Activated T-cell treated with anti-CD3 and anti-CD28 coated beads, Interleukin-2, amount 50 U/mL, for 72 hours (primary cell): ENCODE measurements around the gene FGF14. TPM values are rescaled to one million over a fixed set of nuclear protein-coding genes. Genes with fewer than 3 reads are reported as not detected.

ENCODE experiments used
- ATAC-seq, 2 donors: fragments of 150-1000 bp; cut with Tn5 transposase; replicated peaks in 1 of 2; 2 replicates each; pipeline ENCODE4 v1.10.0; 2021; ENCODE audit warnings: moderate library complexity in 2 of 2, mild to moderate bottlenecking in 1 of 2
- DNase-seq, 2 donors: peaks; one replicate each; pipeline ENCODE4 v3.0.0; 2021 to 2022; ENCODE audit warnings: mixed read lengths in 1 of 2
- H3K27ac Mint-ChIP-seq: one replicate; pipeline ENCODE4 v1.8.0; 2022; ENCODE audit warnings: mild to moderate bottlenecking, moderate library complexity, mixed read lengths
- H3K27me3 Mint-ChIP-seq: one replicate; pipeline ENCODE4 v1.8.0; 2022; ENCODE audit warnings: low read depth, mixed read lengths
- H3K36me3 Mint-ChIP-seq, 2 donors: one replicate each; pipeline ENCODE4 v1.8.0; 2022; ENCODE audit warnings: mixed read lengths in 2 of 2, mild to moderate bottlenecking in 1 of 2; ENCODE audit not compliant: insufficient read depth in 2 of 2
- H3K4me1 Mint-ChIP-seq: one replicate; pipeline ENCODE4 v1.8.0; 2022; ENCODE audit warnings: low read depth, mixed read lengths
- H3K4me3 Mint-ChIP-seq, 2 donors: one replicate each; pipeline ENCODE4 v1.8.0; 2022; ENCODE audit warnings: mild to moderate bottlenecking in 2 of 2, mixed read lengths in 2 of 2, moderate library complexity in 2 of 2
- H3K9me3 Mint-ChIP-seq, 2 donors: one replicate each; pipeline ENCODE4 v1.8.0; 2022; ENCODE audit warnings: mixed read lengths in 2 of 2
- total RNA-seq, 2 donors: library from RNA; stranded (reverse); gene quantifications; one replicate each; pipeline ENCODE4 v1.2.3, GENCODE V29; 2022

FGF14 gene
- total RNA-seq, 2 donors from 2014 or later: 0.23 TPM; not detected in 1

- peaks cover 1 to 5% of the 10 kb centered on the region in 2 donors for H3K9me3 Mint-ChIP-seq
- peak; percentile 91 for ATAC-seq
- H3K36me3 Mint-ChIP-seq: peaks cover 0 to 1% of the 10 kb centered on the region in 2 donors
- peak; percentile 97 for DNase-seq
- peak overlapping the region; percentile 82 for H3K27ac Mint-ChIP-seq
- peak overlapping the region; percentile 89 to 94 for H3K4me3 Mint-ChIP-seq
- peaks cover 27% of the 10 kb centered on the region for H3K27me3 Mint-ChIP-seq
- peaks cover 28% of the 10 kb centered on the region for H3K4me1 Mint-ChIP-seq
Measured at GRCh38 chr13:102394158-102395053, 7.4 kb downstream of the FGF14 start.

- ATAC-seq (peak; percentile 47 to 63), DNase-seq (peak; percentile 19 to 43)
- Mint-ChIP-seq H3K36me3 (peaks cover 0 to 1% of the 10 kb centered on the region in 2 donors), H3K4me1 (peaks cover 24% of the 10 kb centered on the region), H3K27ac (no peak overlapping the region), H3K4me3 (peak overlapping the region; percentile 33 to 89), H3K9me3 (peaks cover 1 to 5% of the 10 kb centered on the region in 2 donors), H3K27me3 (peaks cover 27% of the 10 kb centered on the region)
Measured at GRCh38 chr13:102392481-102393209, 9.2 kb downstream of the FGF14 start.

- Mint-ChIP-seq H3K4me1 (no peaks in the 10 kb centered on the region), H3K27ac (no peak overlapping the region), H3K36me3 (no peaks in the 10 kb centered on the region), H3K27me3 (peaks cover 20% of the 10 kb centered on the region), H3K9me3 (no peaks in the 10 kb centered on the region), H3K4me3 (no peak overlapping the region)
- ATAC-seq: no peak
- DNase-seq: no peak
Measured at GRCh38 chr13:102386461-102386860, 15.4 kb downstream of the FGF14 start.

GRCh38 chr13:102380012-102380411 lies 21.8 kb downstream of the FGF14 start:
- Mint-ChIP-seq H3K4me3 (no peak overlapping the region), H3K27ac (no peak overlapping the region), H3K36me3 (no peaks in the 10 kb centered on the region), H3K4me1 (no peaks in the 10 kb centered on the region), H3K27me3 (peaks cover 10% of the 10 kb centered on the region), H3K9me3 (no peaks in the 10 kb centered on the region)
- ATAC-seq: no peak
- DNase-seq: no peak

- DNase-seq (no peak), ATAC-seq (no peak)
- no peak overlapping the region for H3K4me3 Mint-ChIP-seq
- H3K27ac Mint-ChIP-seq: no peak overlapping the region
- no peaks in the 10 kb centered on the region for H3K4me1 Mint-ChIP-seq
- H3K27me3 Mint-ChIP-seq: peaks cover 4% of the 10 kb centered on the region
- H3K9me3 Mint-ChIP-seq: no peaks in the 10 kb centered on the region
- no peaks in the 10 kb centered on the region for H3K36me3 Mint-ChIP-seq
Measured at GRCh38 chr13:102376318-102376717, 25.5 kb downstream of the FGF14 start.

- H3K36me3 Mint-ChIP-seq: no peaks in the 10 kb centered on the region
- no peaks in the 10 kb centered on the region for H3K27me3 Mint-ChIP-seq
- no peaks in the 10 kb centered on the region for H3K4me1 Mint-ChIP-seq
- ATAC-seq (no peak), DNase-seq (no peak)
- no peaks in the 10 kb centered on the region for H3K9me3 Mint-ChIP-seq
- no peak overlapping the region for H3K4me3 Mint-ChIP-seq
- no peak overlapping the region for H3K27ac Mint-ChIP-seq
Measured at GRCh38 chr13:102374726-102375125, 27.1 kb downstream of the FGF14 start.

GRCh38 chr13:102374233-102374632 lies 27.6 kb downstream of the FGF14 start:
- Mint-ChIP-seq H3K4me1 (no peaks in the 10 kb centered on the region), H3K4me3 (no peak overlapping the region), H3K27me3 (no peaks in the 10 kb centered on the region), H3K27ac (no peak overlapping the region), H3K36me3 (no peaks in the 10 kb centered on the region), H3K9me3 (no peaks in the 10 kb centered on the region)
- ATAC-seq: no peak
- DNase-seq: no peak

- Mint-ChIP-seq H3K4me3 (no peak overlapping the region), H3K27ac (no peak overlapping the region), H3K27me3 (no peaks in the 10 kb centered on the region), H3K9me3 (no peaks in the 10 kb centered on the region), H3K4me1 (no peaks in the 10 kb centered on the region), H3K36me3 (no peaks in the 10 kb centered on the region)
- no peak for DNase-seq
- no peak for ATAC-seq
Measured at GRCh38 chr13:102373221-102373620, 28.6 kb downstream of the FGF14 start.

GRCh38 chr13:102369302-102369701 lies 32.5 kb downstream of the FGF14 start:
- Mint-ChIP-seq H3K27me3 (peaks cover 10% of the 10 kb centered on the region), H3K4me1 (no peaks in the 10 kb centered on the region), H3K4me3 (no peak overlapping the region), H3K27ac (no peak overlapping the region), H3K36me3 (no peaks in the 10 kb centered on the region), H3K9me3 (no peaks in the 10 kb centered on the region)
- no peak for DNase-seq
- no peak for ATAC-seq

- H3K36me3 Mint-ChIP-seq: no peaks in the 10 kb centered on the region
- DNase-seq (no peak), ATAC-seq (no peak)
- H3K4me3 Mint-ChIP-seq: no peak overlapping the region
- peaks cover 18% of the 10 kb centered on the region for H3K27me3 Mint-ChIP-seq
- H3K9me3 Mint-ChIP-seq: no peaks in the 10 kb centered on the region
- H3K4me1 Mint-ChIP-seq: no peaks in the 10 kb centered on the region
- H3K27ac Mint-ChIP-seq: no peak overlapping the region
Measured at GRCh38 chr13:102367836-102368235, 34.0 kb downstream of the FGF14 start.

- Mint-ChIP-seq H3K9me3 (no peaks in the 10 kb centered on the region), H3K36me3 (no peaks in the 10 kb centered on the region), H3K4me1 (no peaks in the 10 kb centered on the region), H3K4me3 (no peak overlapping the region), H3K27me3 (peaks cover 37% of the 10 kb centered on the region), H3K27ac (no peak overlapping the region)
- ATAC-seq (no peak), DNase-seq (no peak)
Measured at GRCh38 chr13:102361113-102361512, 40.7 kb downstream of the FGF14 start.

- peaks cover 34% of the 10 kb centered on the region for H3K27me3 Mint-ChIP-seq
- H3K36me3 Mint-ChIP-seq: no peaks in the 10 kb centered on the region
- DNase-seq (no peak), ATAC-seq (no peak)
- no peak overlapping the region for H3K27ac Mint-ChIP-seq
- no peak overlapping the region for H3K4me3 Mint-ChIP-seq
- H3K4me1 Mint-ChIP-seq: no peaks in the 10 kb centered on the region
- H3K9me3 Mint-ChIP-seq: no peaks in the 10 kb centered on the region
Measured at GRCh38 chr13:102359264-102359663, 42.6 kb downstream of the FGF14 start.

- no peak overlapping the region for H3K4me3 Mint-ChIP-seq
- ATAC-seq (no peak), DNase-seq (no peak)
- H3K27ac Mint-ChIP-seq: no peak overlapping the region
- no peaks in the 10 kb centered on the region for H3K4me1 Mint-ChIP-seq
- no peaks in the 10 kb centered on the region for H3K9me3 Mint-ChIP-seq
- peaks cover 24% of the 10 kb centered on the region for H3K27me3 Mint-ChIP-seq
- no peaks in the 10 kb centered on the region for H3K36me3 Mint-ChIP-seq
Measured at GRCh38 chr13:102355251-102355650, 46.6 kb downstream of the FGF14 start.
